Activated T-cell treated with anti-CD3 and anti-CD28 coated beads, Interleukin-2, amount 50 U/mL, for 72 hours (primary cell): ENCODE measurements around the gene CFAP61. TPM values are rescaled to one million over a fixed set of nuclear protein-coding genes. Genes with fewer than 3 reads are reported as not detected.
A peak's percentile ranks its signal among the peaks of the same experiment; 100 is the strongest.

Source experiments
- ATAC-seq, 2 donors: fragments of 150-1000 bp; cut with Tn5 transposase; replicated peaks in 1 of 2; 2 replicates each; pipeline ENCODE4 v1.10.0; 2021; ENCODE audit warnings: moderate library complexity in 2 of 2, mild to moderate bottlenecking in 1 of 2
- DNase-seq, 2 donors: peaks; one replicate each; pipeline ENCODE4 v3.0.0; 2021 to 2022; ENCODE audit warnings: mixed read lengths in 1 of 2
- H3K27ac Mint-ChIP-seq: one replicate; pipeline ENCODE4 v1.8.0; 2022; ENCODE audit warnings: mild to moderate bottlenecking, moderate library complexity, mixed read lengths
- H3K27me3 Mint-ChIP-seq: one replicate; pipeline ENCODE4 v1.8.0; 2022; ENCODE audit warnings: low read depth, mixed read lengths
- H3K36me3 Mint-ChIP-seq, 2 donors: one replicate each; pipeline ENCODE4 v1.8.0; 2022; ENCODE audit warnings: mixed read lengths in 2 of 2, mild to moderate bottlenecking in 1 of 2; ENCODE audit not compliant: insufficient read depth in 2 of 2
- H3K4me1 Mint-ChIP-seq: one replicate; pipeline ENCODE4 v1.8.0; 2022; ENCODE audit warnings: low read depth, mixed read lengths
- H3K4me3 Mint-ChIP-seq, 2 donors: one replicate each; pipeline ENCODE4 v1.8.0; 2022; ENCODE audit warnings: mild to moderate bottlenecking in 2 of 2, mixed read lengths in 2 of 2, moderate library complexity in 2 of 2
- H3K9me3 Mint-ChIP-seq, 2 donors: one replicate each; pipeline ENCODE4 v1.8.0; 2022; ENCODE audit warnings: mixed read lengths in 2 of 2
- total RNA-seq, 2 donors: library from RNA; stranded (reverse); gene quantifications; one replicate each; pipeline ENCODE4 v1.2.3, GENCODE V29; 2022

The CFAP61 gene
- total RNA-seq, 2 donors from 2014 or later = not detected

DNA sequence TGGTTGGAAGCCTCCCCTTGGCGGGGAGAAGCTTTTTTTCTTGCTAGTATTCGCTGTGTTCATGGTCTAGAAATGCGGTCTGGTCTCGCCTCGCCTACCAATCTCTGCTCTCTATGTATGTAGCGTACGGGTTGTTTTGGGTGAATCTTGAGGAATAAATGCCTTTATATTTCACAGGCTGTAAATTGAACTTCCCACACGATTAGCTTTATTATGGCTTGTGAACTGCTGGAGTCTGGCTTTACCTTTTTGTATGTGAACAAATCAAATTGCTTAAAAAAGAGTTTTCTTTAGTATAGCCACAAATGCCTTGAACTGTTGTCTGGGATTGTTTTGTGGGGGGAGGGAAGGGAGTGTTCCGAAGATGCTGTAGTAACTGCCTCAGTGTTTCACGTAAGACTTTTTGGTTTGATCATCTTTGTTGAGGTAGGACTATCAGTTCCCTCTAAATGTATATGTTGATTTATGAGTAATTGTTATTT is 317.8 kb downstream of the CFAP61 start:
- peak overlapping the region; percentile 1 for H3K27ac Mint-ChIP-seq
- no peaks in the 10 kb centered on the region for H3K9me3 Mint-ChIP-seq

DNA sequence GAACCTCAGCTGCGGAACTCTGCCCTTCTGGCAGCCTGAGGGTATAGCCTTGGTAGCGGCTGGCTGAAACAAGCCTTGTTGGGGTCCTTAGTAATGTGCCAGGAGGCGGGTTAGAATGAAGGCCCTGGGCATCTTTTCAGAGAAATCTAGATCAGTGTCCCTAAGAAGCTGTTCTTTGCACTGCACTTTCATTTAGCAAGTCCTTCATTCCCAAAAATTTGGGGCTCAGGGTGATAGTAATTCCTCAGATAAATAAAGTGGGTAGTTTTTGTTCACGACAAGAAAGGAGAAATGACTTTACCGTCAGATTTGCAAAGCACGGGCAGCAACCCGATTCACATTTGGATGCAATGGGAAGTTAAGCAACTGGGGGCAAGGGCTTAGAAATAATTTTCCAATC is 318.8 kb downstream of the CFAP61 start:
- ATAC-seq (no peak), DNase-seq (no peak)
- H3K4me3 Mint-ChIP-seq = peak overlapping the region; percentile 48 to 63
- peaks cover 2 to 3% of the 10 kb centered on the region in 2 donors for H3K36me3 Mint-ChIP-seq
- H3K27ac Mint-ChIP-seq = no peak overlapping the region
- H3K27me3 Mint-ChIP-seq = peaks cover 75% of the 10 kb centered on the region
- peaks cover 43% of the 10 kb centered on the region for H3K4me1 Mint-ChIP-seq
- no peaks in the 10 kb centered on the region for H3K9me3 Mint-ChIP-seq

More for the DNA sequence above, 317.8 kb downstream of the CFAP61 start:
- H3K27me3 Mint-ChIP-seq = peaks cover 75% of the 10 kb centered on the region
- ATAC-seq (no peak), DNase-seq (no peak)
- H3K4me3 Mint-ChIP-seq = peak overlapping the region; percentile 81 to 89
- peaks cover 52% of the 10 kb centered on the region for H3K4me1 Mint-ChIP-seq
- H3K36me3 Mint-ChIP-seq = peaks cover 2 to 3% of the 10 kb centered on the region in 2 donors

DNA sequence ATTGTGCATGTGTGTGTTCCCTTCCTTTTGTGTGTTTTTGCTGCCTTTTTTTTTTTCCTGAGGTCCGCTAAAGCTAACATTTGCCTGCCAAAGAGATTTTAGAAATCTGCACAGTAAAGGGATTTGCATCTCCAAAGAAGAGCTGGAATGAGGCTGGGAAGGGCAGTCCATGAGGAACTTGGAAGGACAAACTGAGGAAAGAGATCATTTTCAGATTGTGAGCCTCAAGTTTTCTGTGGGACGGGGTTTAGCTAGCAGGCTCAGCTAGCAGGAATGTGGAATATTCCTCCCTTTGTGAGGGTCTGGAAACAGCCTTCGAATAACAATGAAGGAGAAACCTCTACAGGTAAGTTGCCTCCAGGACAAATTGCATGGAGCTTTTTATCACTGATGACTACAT is 319.3 kb downstream of the CFAP61 start:
- DNase-seq = no peak
- peaks cover 74% of the 10 kb centered on the region for H3K27me3 Mint-ChIP-seq
- peak overlapping the region; percentile 48 to 63 for H3K4me3 Mint-ChIP-seq
- H3K4me1 Mint-ChIP-seq = peaks cover 38% of the 10 kb centered on the region
- H3K9me3 Mint-ChIP-seq = no peaks in the 10 kb centered on the region
- no peak overlapping the region for H3K27ac Mint-ChIP-seq
- peaks cover 2 to 3% of the 10 kb centered on the region in 2 donors for H3K36me3 Mint-ChIP-seq
- ATAC-seq = no peak

DNA sequence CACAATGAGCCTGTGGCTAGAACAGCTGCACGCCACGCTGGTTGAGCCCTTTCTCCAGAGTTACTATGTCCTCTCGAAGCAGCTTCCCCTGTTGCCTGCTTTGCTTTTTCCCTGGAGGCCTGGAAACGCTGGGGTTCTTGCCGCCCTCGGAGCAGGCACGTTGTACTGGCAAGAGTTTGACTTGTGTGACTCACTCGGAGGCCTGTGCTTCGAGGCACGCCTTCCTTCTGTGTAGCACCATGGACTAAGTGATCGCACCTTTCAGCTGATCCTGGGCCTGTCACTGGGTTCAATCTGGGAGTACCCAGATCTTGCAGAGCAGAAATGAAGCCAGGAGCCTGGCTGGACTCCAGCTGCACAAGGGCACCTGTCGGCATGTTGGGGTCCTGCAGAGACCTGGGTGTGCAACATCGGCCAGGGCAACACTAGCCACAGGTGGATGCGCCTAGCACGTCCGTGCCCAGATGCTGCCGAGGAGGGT is 320.8 kb downstream of the CFAP61 start:
- Mint-ChIP-seq H3K27me3 (peaks cover 68% of the 10 kb centered on the region), H3K36me3 (peaks cover 2 to 3% of the 10 kb centered on the region in 2 donors), H3K4me1 (peaks cover 33% of the 10 kb centered on the region), H3K27ac (no peak overlapping the region), H3K9me3 (no peaks in the 10 kb centered on the region), H3K4me3 (no peak overlapping the region)
- ATAC-seq (no peak), DNase-seq (no peak)

DNA sequence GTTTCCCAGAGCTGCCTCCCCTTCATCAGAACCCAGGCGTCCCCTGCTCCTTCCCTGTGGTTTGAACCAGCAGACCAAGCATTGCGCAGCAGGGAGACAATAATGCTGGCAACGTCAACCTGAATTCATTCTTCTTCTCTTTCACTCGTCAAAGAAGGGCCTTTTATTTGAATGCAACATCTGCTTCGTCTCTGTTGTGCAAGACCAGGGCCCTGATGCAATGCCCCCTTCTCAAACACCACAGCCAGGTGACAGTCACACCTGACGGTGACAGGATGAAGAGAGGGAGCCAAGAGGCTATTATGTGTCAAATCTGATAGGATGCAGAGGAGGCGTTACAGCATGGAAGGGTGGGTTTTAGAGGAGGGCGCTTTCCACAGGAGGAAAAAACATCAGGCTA is 323.5 kb downstream of the CFAP61 start:
- ATAC-seq (no peak), DNase-seq (no peak)
- no peaks in the 10 kb centered on the region for H3K9me3 Mint-ChIP-seq
- H3K4me3 Mint-ChIP-seq = no peak overlapping the region
- peaks cover 23% of the 10 kb centered on the region for H3K4me1 Mint-ChIP-seq
- peaks cover 0 to 1% of the 10 kb centered on the region in 2 donors for H3K36me3 Mint-ChIP-seq
- peaks cover 66% of the 10 kb centered on the region for H3K27me3 Mint-ChIP-seq
- no peak overlapping the region for H3K27ac Mint-ChIP-seq

DNA sequence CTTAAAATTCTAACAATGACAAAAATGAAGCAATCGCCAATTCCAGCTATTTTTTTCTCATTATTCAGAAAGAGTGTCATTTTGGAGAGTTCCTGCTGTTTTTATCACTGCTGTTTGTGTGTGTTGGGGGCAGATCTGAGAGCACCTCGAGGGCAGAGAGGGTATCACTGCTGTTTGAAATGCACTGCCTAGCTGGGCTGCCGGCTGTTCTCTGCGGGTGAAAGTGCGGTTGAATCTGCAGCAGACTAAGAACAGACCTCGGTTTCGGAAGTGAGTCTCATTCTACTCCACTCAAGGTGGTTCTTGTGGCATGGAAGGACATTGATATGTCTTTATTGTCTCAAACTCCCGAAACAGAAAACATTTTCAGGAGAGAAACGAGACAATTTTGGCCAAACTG is 333.9 kb downstream of the CFAP61 start:
- H3K9me3 Mint-ChIP-seq = no peaks in the 10 kb centered on the region
- no peak overlapping the region for H3K4me3 Mint-ChIP-seq
- no peaks in the 10 kb centered on the region for H3K27me3 Mint-ChIP-seq
- DNase-seq (no peak), ATAC-seq (no peak)
- H3K36me3 Mint-ChIP-seq = no peaks in the 10 kb centered on the region
- no peak overlapping the region for H3K27ac Mint-ChIP-seq
- H3K4me1 Mint-ChIP-seq = no peaks in the 10 kb centered on the region

DNA sequence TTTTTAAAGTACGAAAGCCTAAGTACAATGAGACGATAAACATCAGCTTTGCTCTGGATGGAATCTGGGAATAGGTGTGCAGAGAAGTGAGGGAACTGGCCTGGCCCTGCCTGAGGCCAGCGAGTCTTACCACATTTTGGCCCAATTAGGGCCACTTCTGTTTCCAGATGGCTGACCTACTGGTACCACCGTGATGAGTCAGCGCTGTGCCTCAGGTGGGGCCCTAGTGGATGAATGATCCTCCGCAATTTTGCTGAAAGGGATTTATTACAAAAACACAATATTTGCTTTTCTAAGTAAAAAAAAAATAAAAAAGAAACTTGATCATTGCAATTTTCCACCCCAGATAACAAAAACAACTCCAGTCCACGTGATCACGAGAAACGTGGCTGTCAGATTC is 338.1 kb downstream of the CFAP61 start:
- H3K9me3 Mint-ChIP-seq = no peaks in the 10 kb centered on the region
- ATAC-seq (no peak), DNase-seq (no peak)
- H3K27ac Mint-ChIP-seq = no peak overlapping the region
- H3K27me3 Mint-ChIP-seq = no peaks in the 10 kb centered on the region
- H3K36me3 Mint-ChIP-seq = no peaks in the 10 kb centered on the region
- no peak overlapping the region for H3K4me3 Mint-ChIP-seq
- H3K4me1 Mint-ChIP-seq = no peaks in the 10 kb centered on the region

DNA sequence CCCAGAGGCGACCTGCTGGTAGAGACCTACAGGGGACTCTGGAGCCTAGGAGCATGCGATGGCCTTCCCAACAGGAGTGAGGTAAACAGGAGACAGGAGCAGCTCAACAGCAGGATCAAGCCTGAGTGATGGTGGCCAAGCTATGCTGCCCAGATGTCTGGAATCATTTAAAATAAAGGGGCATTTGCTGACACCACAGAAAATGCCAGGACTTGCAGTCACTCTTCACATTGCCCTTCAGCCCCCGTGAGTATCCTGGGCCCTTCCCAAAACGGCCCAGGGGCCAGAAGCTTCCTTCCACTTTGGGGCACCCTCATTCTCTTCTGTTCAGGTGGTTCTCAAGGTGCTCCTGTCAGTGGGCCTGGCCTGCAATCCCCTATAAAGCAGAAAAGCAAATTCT is 338.8 kb downstream of the CFAP61 start:
- Mint-ChIP-seq H3K27ac (no peak overlapping the region), H3K36me3 (no peaks in the 10 kb centered on the region), H3K4me3 (no peak overlapping the region), H3K9me3 (no peaks in the 10 kb centered on the region), H3K4me1 (no peaks in the 10 kb centered on the region), H3K27me3 (no peaks in the 10 kb centered on the region)
- ATAC-seq = no peak
- DNase-seq = no peak

DNA sequence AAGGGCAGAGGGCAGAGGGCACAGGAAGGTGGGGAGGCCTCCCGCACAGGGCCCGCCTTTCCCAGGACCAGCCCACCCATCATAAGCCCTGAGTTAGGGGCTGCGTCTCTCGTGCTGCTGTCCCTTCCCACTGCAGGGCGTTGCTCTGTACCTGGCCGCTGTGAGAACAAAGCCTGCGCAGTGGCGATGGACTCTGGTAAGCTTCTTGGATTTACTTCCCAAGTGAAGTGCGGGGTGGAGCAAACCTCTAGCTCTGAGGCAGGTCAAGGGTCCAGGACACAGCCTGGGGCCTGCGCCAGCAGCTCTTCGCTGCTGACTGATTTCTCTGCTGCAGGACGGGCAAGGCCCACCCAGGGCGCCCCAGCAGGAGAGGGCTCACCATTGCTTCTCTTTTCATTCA is 339.4 kb downstream of the CFAP61 start:
- no peak overlapping the region for H3K4me3 Mint-ChIP-seq
- ATAC-seq (no peak), DNase-seq (no peak)
- no peaks in the 10 kb centered on the region for H3K9me3 Mint-ChIP-seq
- no peaks in the 10 kb centered on the region for H3K4me1 Mint-ChIP-seq
- no peaks in the 10 kb centered on the region for H3K27me3 Mint-ChIP-seq
- no peak overlapping the region for H3K27ac Mint-ChIP-seq
- H3K36me3 Mint-ChIP-seq = no peaks in the 10 kb centered on the region

DNA sequence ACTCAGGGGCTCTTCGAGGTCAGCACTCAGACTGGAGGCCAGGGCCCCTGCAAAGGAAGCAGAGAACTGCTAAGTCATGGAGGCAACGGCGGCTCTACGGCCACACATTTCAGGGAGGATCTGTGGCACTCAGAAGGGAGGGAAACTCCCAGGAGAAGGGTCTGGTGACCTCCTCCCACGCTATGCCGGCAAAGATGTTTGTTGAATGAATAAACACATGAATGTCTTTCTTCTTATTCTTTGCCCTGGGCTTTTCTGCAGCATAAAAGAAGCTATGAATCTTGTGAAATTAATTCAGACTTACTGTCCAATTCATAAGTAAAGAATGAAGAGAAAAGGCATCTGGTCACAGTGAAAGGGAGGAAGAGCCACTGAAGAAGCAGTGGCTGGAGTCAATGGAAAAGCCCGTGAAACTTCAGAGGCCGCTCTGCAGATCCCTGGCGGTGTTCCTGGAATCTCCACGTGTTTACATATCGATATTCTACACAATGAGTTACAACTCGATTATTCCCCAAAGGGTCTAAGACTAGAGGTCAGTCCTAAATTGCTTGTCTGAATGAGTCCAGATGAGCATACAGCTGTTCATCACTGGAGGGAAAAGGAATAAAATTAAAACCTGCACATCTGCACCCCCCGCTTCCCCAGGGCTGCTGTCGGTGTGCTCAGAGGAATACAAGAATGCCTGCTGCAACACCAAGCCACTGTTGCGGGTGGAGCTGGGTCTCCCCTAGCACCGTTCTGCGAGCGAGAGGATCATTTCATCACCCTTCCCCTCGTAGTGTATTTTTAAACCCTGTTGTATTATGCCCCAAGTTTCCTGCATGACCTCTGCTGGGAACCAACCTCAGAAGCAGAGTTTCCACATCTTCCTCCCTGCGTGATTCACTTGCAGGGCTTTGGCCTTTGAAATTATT is 341.1 kb downstream of the CFAP61 start:
- no peaks in the 10 kb centered on the region for H3K36me3 Mint-ChIP-seq
- no peaks in the 10 kb centered on the region for H3K27me3 Mint-ChIP-seq
- H3K9me3 Mint-ChIP-seq = no peaks in the 10 kb centered on the region
- no peak overlapping the region for H3K4me3 Mint-ChIP-seq
- peak overlapping the region; percentile 48 for H3K27ac Mint-ChIP-seq
- DNase-seq = no peak
- no peaks in the 10 kb centered on the region for H3K4me1 Mint-ChIP-seq
- no peak for ATAC-seq

DNA sequence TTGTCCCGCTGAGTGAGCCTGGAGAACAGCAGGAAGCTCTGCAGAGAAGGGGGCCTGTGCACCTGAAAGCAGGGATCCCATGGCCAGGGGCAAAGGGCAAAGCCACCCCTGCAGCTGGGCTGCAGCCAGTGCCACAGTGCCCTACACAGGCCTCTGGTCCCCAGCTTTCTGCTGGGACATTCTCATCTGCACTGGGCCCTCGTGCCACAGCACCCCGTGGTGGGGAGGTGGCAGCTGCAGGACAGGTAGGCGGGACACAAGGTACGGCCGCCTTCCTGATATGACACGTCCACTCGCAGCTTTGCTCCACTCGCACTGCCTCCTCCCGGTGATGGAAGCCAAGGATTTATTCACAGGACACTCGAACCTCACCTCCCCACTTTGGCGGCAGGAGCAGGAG is 342.8 kb downstream of the CFAP61 start:
- Mint-ChIP-seq H3K4me1 (no peaks in the 10 kb centered on the region), H3K36me3 (peaks cover 0 to 3% of the 10 kb centered on the region in 2 donors), H3K9me3 (no peaks in the 10 kb centered on the region), H3K27me3 (no peaks in the 10 kb centered on the region), H3K4me3 (no peak overlapping the region), H3K27ac (no peak overlapping the region)
- ATAC-seq (no peak), DNase-seq (no peak)

DNA sequence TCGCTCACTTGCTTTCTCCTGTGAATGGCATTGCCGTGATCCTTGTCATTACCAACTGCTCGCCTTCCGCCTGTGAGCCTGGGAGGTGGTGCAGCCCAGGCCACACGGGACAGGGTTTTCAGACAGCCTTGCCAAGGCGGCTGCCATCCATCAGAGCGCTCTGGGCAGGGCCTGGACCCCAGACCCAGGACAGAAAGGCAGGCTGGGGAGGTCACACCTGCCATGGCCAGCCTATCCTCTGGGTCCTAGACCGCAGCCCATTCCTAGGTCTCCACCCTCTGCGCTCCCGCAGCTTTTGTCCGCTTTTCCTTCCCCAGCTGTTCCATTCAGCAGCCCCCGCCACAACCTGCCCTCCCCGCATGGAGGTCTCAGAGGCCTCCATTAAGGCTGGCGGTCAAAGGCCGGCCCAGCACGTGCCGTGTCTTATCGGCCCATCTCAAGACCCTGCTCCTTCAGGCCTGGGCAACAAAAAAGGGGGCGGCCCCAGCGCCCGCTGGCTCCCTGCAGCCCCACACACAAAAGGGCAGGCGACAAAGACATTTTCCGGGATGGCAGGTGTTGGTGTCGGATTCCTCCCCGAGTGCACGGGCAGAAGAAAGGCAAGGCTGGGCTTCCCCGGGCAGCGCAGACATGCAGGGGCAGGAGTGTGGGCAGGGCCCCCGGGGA is 343.7 kb downstream of the CFAP61 start:
- Mint-ChIP-seq H3K4me3 (no peak overlapping the region), H3K27me3 (no peaks in the 10 kb centered on the region), H3K27ac (no peak overlapping the region), H3K36me3 (peaks cover 0 to 4% of the 10 kb centered on the region in 2 donors), H3K4me1 (no peaks in the 10 kb centered on the region), H3K9me3 (no peaks in the 10 kb centered on the region)
- DNase-seq (no peak), ATAC-seq (no peak)

DNA sequence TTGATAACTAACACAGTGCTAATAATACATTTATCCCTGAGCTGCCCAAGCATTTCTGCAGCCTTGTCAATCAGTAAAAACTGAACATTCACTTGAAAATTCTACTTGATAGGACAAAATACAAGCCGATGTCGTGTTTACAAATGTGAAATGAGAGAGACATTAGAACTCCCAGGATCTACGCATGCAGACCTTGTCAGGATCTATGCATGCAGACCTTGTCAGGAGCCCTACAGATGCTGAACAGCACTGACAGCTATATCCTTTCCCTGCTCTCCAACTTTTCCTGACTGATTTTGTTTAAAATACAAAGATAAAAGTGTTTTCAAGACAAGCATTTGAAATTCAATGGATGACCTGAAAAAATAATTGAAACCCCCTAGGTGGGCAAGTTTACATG is 344.5 kb downstream of the CFAP61 start:
- no peaks in the 10 kb centered on the region for H3K4me1 Mint-ChIP-seq

More for the DNA sequence above, 344.5 kb downstream of the CFAP61 start:
- Mint-ChIP-seq H3K4me3 (no peak overlapping the region), H3K36me3 (peaks cover 0 to 4% of the 10 kb centered on the region in 2 donors), H3K27ac (no peak overlapping the region), H3K27me3 (no peaks in the 10 kb centered on the region), H3K9me3 (no peaks in the 10 kb centered on the region)
- DNase-seq = no peak
- no peak for ATAC-seq
